ENCODE measurements around the gene RHOC. TPM values are rescaled to one million over a fixed set of nuclear protein-coding genes. Genes with fewer than 3 reads are reported as not detected.

Gene RHOC
- total and polyA plus RNA-seq, 4 donors = 50.4 to 102 (median 68.8) TPM

GRCh38 chr1:112704391-112704933 is 2.5 kb downstream of the RHOC start:
- no peak for DNase-seq (ENCODE audit: low spot score)
- Histone ChIP-seq H3K4me3 (ENCODE audit: low read depth in 1 of 3, low read length in 3 of 3) (peak overlapping the region in 1 of 3 donors; percentile 83), H3K9me3 (ENCODE audit: control insufficient read depth in 4 of 4, low read length in 3 of 4) (no peaks in the 10 kb centered on the region), H3K27me3 (ENCODE audit: control insufficient read depth in 4 of 4, insufficient read depth in 4 of 4, low read length in 3 of 4) (no peaks in the 10 kb centered on the region), H3K4me1 (ENCODE audit: control insufficient read depth in 4 of 4, insufficient read depth in 4 of 4, low read length in 3 of 4) (peaks cover 20 to 51% (median 39%) of the 10 kb centered on the region in 4 donors), H3K27ac (ENCODE audit: low read depth in 1 of 2, low read length in 2 of 2) (peak overlapping the region; percentile 78), H3K36me3 (ENCODE audit: control insufficient read depth in 4 of 4, insufficient read depth in 3 of 4, low read depth in 1 of 4, low read length in 3 of 4) (peaks cover 0 to 2% (median 0%) of the 10 kb centered on the region in 4 donors), H3K9ac (ENCODE audit: low read depth in 1 of 2, low read length in 2 of 2) (peak overlapping the region in 1 of 2 donors; percentile 39)
- WGBS = 55% methylated on average over 7 of the region's 7 CpGs
- TF ChIP-seq JUND (IDR thresholded peaks at IDR 0.05) (no peak), HNF4G (IDR thresholded peaks at IDR 0.05) (no peak), RXRA (IDR thresholded peaks at IDR 0.05) (no peak), FOXA1 (IDR thresholded peaks at IDR 0.05) (no peak), YY1 (IDR thresholded peaks at IDR 0.05) (no peak), ATF3 (IDR thresholded peaks at IDR 0.05) (no peak), GABPA (IDR thresholded peaks at IDR 0.05 in 1 of 2, conservative IDR thresholded peaks at IDR 0.05 in 1 of 2) (no peak), EGR1 (IDR thresholded peaks at IDR 0.05; ENCODE audit: low read depth in 2 of 2) (no peak), HNF4A (conservative IDR thresholded peaks at IDR 0.05) (no peak)
- TF ChIP-seq, protein P1, sequence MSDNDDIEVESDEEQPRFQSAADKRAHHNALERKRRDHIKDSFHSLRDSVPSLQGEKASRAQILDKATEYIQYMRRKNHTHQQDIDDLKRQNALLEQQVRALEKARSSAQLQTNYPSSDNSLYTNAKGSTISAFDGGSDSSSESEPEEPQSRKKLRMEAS (IDR thresholded peaks at IDR 0.05) = no peak

DNA sequence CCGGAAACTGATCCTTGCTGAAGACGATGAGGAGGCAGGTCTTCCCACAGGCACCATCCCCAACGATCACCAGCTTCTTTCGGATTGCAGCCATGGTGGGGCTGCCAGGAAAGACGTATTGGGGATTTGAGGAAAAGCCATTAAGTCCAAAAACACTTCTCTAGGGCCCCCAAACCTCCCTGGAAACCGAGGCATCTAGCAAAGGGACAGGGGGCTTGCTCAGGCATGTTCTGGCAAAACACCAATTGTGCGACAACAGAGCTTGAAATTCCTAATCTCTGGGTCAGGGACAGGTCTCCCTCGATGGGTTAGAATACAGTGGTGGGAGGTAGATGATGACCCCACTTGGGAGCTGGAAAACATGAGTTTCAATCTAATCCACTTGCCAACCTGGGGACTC is 3.2 kb downstream of the RHOC start:
- Histone ChIP-seq H3K27me3 (ENCODE audit: control insufficient read depth in 4 of 4, insufficient read depth in 4 of 4, low read length in 3 of 4) (no peaks in the 10 kb centered on the region), H3K36me3 (ENCODE audit: control insufficient read depth in 4 of 4, insufficient read depth in 3 of 4, low read depth in 1 of 4, low read length in 3 of 4) (peaks cover 0 to 2% (median 0%) of the 10 kb centered on the region in 4 donors), H3K9me3 (ENCODE audit: control insufficient read depth in 4 of 4, low read length in 3 of 4) (no peaks in the 10 kb centered on the region), H3K4me3 (ENCODE audit: low read depth in 1 of 3, low read length in 3 of 3) (no peak overlapping the region), H3K9ac (ENCODE audit: low read depth in 1 of 2, low read length in 2 of 2) (no peak overlapping the region), H3K4me1 (ENCODE audit: control insufficient read depth in 4 of 4, insufficient read depth in 4 of 4, low read length in 3 of 4) (peaks cover 24 to 58% (median 47%) of the 10 kb centered on the region in 4 donors), H3K27ac (ENCODE audit: low read depth in 1 of 2, low read length in 2 of 2) (peak overlapping the region in 1 of 2 donors; percentile 78)
- no peak for DNase-seq (ENCODE audit: low spot score)
- TF ChIP-seq SP1 (IDR thresholded peaks at IDR 0.05) = no peak
- TF ChIP-seq ZBTB33 (IDR thresholded peaks at IDR 0.05) = no peak
- no peak for TF ChIP-seq GABPA (IDR thresholded peaks at IDR 0.05 in 1 of 2, conservative IDR thresholded peaks at IDR 0.05 in 1 of 2)
- no peak for TF ChIP-seq TAF1 (conservative IDR thresholded peaks at IDR 0.05)
- TF ChIP-seq, protein P2, sequence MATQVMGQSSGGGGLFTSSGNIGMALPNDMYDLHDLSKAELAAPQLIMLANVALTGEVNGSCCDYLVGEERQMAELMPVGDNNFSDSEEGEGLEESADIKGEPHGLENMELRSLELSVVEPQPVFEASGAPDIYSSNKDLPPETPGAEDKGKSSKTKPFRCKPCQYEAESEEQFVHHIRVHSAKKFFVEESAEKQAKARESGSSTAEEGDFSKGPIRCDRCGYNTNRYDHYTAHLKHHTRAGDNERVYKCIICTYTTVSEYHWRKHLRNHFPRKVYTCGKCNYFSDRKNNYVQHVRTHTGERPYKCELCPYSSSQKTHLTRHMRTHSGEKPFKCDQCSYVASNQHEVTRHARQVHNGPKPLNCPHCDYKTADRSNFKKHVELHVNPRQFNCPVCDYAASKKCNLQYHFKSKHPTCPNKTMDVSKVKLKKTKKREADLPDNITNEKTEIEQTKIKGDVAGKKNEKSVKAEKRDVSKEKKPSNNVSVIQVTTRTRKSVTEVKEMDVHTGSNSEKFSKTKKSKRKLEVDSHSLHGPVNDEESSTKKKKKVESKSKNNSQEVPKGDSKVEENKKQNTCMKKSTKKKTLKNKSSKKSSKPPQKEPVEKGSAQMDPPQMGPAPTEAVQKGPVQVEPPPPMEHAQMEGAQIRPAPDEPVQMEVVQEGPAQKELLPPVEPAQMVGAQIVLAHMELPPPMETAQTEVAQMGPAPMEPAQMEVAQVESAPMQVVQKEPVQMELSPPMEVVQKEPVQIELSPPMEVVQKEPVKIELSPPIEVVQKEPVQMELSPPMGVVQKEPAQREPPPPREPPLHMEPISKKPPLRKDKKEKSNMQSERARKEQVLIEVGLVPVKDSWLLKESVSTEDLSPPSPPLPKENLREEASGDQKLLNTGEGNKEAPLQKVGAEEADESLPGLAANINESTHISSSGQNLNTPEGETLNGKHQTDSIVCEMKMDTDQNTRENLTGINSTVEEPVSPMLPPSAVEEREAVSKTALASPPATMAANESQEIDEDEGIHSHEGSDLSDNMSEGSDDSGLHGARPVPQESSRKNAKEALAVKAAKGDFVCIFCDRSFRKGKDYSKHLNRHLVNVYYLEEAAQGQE (IDR thresholded peaks at IDR 0.05) = no peak
- TF ChIP-seq HNF4A (conservative IDR thresholded peaks at IDR 0.05) = no peak
- TF ChIP-seq JUND (IDR thresholded peaks at IDR 0.05) = no peak
- TF ChIP-seq EGR1 (IDR thresholded peaks at IDR 0.05; ENCODE audit: low read depth in 2 of 2) = no peak
- TF ChIP-seq RAD21 (IDR thresholded peaks at IDR 0.05) = no peak
- no peak for TF ChIP-seq ATF3 (IDR thresholded peaks at IDR 0.05)
- no peak for TF ChIP-seq NR2F2 (IDR thresholded peaks at IDR 0.05)
- no peak for TF ChIP-seq YY1 (IDR thresholded peaks at IDR 0.05)
- no peak for TF ChIP-seq FOXA2 (IDR thresholded peaks at IDR 0.05)
- TF ChIP-seq FOXA1 (IDR thresholded peaks at IDR 0.05) = no peak
- TF ChIP-seq, protein P3, sequence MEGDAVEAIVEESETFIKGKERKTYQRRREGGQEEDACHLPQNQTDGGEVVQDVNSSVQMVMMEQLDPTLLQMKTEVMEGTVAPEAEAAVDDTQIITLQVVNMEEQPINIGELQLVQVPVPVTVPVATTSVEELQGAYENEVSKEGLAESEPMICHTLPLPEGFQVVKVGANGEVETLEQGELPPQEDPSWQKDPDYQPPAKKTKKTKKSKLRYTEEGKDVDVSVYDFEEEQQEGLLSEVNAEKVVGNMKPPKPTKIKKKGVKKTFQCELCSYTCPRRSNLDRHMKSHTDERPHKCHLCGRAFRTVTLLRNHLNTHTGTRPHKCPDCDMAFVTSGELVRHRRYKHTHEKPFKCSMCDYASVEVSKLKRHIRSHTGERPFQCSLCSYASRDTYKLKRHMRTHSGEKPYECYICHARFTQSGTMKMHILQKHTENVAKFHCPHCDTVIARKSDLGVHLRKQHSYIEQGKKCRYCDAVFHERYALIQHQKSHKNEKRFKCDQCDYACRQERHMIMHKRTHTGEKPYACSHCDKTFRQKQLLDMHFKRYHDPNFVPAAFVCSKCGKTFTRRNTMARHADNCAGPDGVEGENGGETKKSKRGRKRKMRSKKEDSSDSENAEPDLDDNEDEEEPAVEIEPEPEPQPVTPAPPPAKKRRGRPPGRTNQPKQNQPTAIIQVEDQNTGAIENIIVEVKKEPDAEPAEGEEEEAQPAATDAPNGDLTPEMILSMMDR (IDR thresholded peaks at IDR 0.05; ENCODE audit: low read depth, low read length, missing input control) = no peak
- 83% methylated on average over 8 of the region's 8 CpGs for WGBS

Data from liver (tissue), 9 donors.